Bronchial epithelial cell (primary cell): ENCODE data around the gene TGFB3. TPM values are rescaled to one million over a fixed set of nuclear protein-coding genes. Genes with fewer than 3 reads are reported as not detected.

Source experiments
- DNase-seq: peaks from one replicate; pipeline ENCODE4 v3.0.0-alpha.2; 2010; ENCODE audit warnings: low read depth
- FAIRE-seq: peaks from 2 replicates; lab custom pipeline; 2011; peaks lifted over from hg19 to GRCh38; lab: Jason Lieb, UNC
- H3K27me3 ChIP-seq: 2 replicates; pipeline ENCODE4 v1.5.1; 2011; ENCODE audit warnings: low read length; ENCODE audit not compliant: control insufficient read depth, insufficient read depth
- H3K36me3 ChIP-seq: 2 replicates; pipeline ENCODE4 v1.5.1; 2011; ENCODE audit warnings: low read length; ENCODE audit not compliant: control insufficient read depth, insufficient read depth
- H3K4me3 ChIP-seq: 2 replicates; pipeline ENCODE4 v1.5.1; 2011; ENCODE audit warnings: mild to moderate bottlenecking, low read depth, low read length, control low read depth
- CTCF ChIP-seq: IDR thresholded peaks from 2 replicates; pipeline ENCODE4 v1.5.1; 2011; ENCODE audit warnings: mild to moderate bottlenecking, moderate library complexity, low read length, control low read depth, inconsistent platforms; ENCODE audit not compliant: insufficient read depth, severe bottlenecking
- total RNA-seq: library from RNA; depleted of rRNA; stranded (reverse); fragments of >200 nt; gene quantifications from 2 replicates; pipeline ENCODE4 v1.2.1, GENCODE V29; 2014

The TGFB3 gene
- total RNA-seq, 1 donor from 2014 or later: 1.3 TPM

- TF ChIP-seq CTCF: no peak
- H3K27me3 ChIP-seq: no peaks in the 10 kb centered on the region
- no peaks in the 10 kb centered on the region for H3K36me3 ChIP-seq
- H3K4me3 ChIP-seq: no peak overlapping the region
- no peak for DNase-seq
- no peak for FAIRE-seq
Observed at GRCh38 chr14:75976826-75977581, 4.8 kb downstream of the TGFB3 start.

GRCh38 chr14:75972801-75973421 is 8.9 kb downstream of the TGFB3 start:
- no peaks in the 10 kb centered on the region for H3K27me3 ChIP-seq
- no peak for FAIRE-seq
- no peak for DNase-seq

GRCh38 chr14:75971509-75971908 is 10.3 kb downstream of the TGFB3 start:
- Histone ChIP-seq H3K27me3 (no peaks in the 10 kb centered on the region), H3K36me3 (no peaks in the 10 kb centered on the region), H3K4me3 (no peak overlapping the region)
- DNase-seq: no peak
- no peak for FAIRE-seq
- no peak for TF ChIP-seq CTCF

More at GRCh38 chr14:75972801-75973421, 8.9 kb downstream of the TGFB3 start:
- H3K4me3 ChIP-seq: no peak overlapping the region
- no peak for TF ChIP-seq CTCF
- H3K36me3 ChIP-seq: no peaks in the 10 kb centered on the region

GRCh38 chr14:75970989-75971388 is 10.8 kb downstream of the TGFB3 start:
- Histone ChIP-seq H3K36me3 (no peaks in the 10 kb centered on the region), H3K4me3 (no peak overlapping the region), H3K27me3 (no peaks in the 10 kb centered on the region)
- no peak for DNase-seq
- peak; percentile 47 for FAIRE-seq
- no peak for TF ChIP-seq CTCF

- Histone ChIP-seq H3K27me3 (no peaks in the 10 kb centered on the region), H3K4me3 (no peak overlapping the region), H3K36me3 (no peaks in the 10 kb centered on the region)
- FAIRE-seq (no peak), DNase-seq (no peak)
- no peak for TF ChIP-seq CTCF
Observed at GRCh38 chr14:75969891-75970290, 11.9 kb downstream of the TGFB3 start.
